ENCODE measurements around the gene ATG16L2.
"Not testable (repeated sequence)": the region's sequence is repeated elsewhere in the genome, so short reads cannot be mapped to it uniquely, and the experiment has no call there.

The ATG16L2 gene

GRCh38 chr11:72850832-72851231 lies 36.6 kb downstream of the ATG16L2 start:
- no peak for DNase-seq

- no peak for DNase-seq
Observed at GRCh38 chr11:72851726-72852125, 37.5 kb downstream of the ATG16L2 start.

- DNase-seq = no peak
Observed at GRCh38 chr11:72856065-72856464, 41.9 kb downstream of the ATG16L2 start.

GRCh38 chr11:72856551-72857345 lies 42.5 kb downstream of the ATG16L2 start:
- DNase-seq = no peak

GRCh38 chr11:72858267-72858666 lies 44.1 kb downstream of the ATG16L2 start:
- not testable (repeated sequence) for DNase-seq

- DNase-seq = no peak
Observed at GRCh38 chr11:72859126-72859525, 44.9 kb downstream of the ATG16L2 start.

GRCh38 chr11:72860010-72860409 lies 45.8 kb downstream of the ATG16L2 start:
- no peak for DNase-seq

GRCh38 chr11:72860592-72860991 lies 46.4 kb downstream of the ATG16L2 start:
- no peak for DNase-seq

- DNase-seq = no peak
Observed at GRCh38 chr11:72863091-72863490, 48.9 kb downstream of the ATG16L2 start.

- no peak for DNase-seq
Observed at GRCh38 chr11:72863916-72864315, 49.7 kb downstream of the ATG16L2 start.

GRCh38 chr11:72864702-72865655 lies 50.8 kb downstream of the ATG16L2 start:
- no peak for DNase-seq

GRCh38 chr11:72867970-72868369 lies 53.8 kb downstream of the ATG16L2 start:
- no peak for DNase-seq

GRCh38 chr11:72869831-72870230 lies 55.6 kb downstream of the ATG16L2 start:
- no peak for DNase-seq

- DNase-seq = no peak
Observed at GRCh38 chr11:72871119-72871518, 56.9 kb downstream of the ATG16L2 start.

GRCh38 chr11:72872012-72872411 lies 57.8 kb downstream of the ATG16L2 start:
- no peak for DNase-seq

- no peak for DNase-seq
Observed at GRCh38 chr11:72875736-72876135, 61.5 kb downstream of the ATG16L2 start.

GRCh38 chr11:72876147-72876546 lies 61.9 kb downstream of the ATG16L2 start:
- no peak for DNase-seq

All from activated CD8-positive, alpha-beta memory T cell treated with anti-CD3 and anti-CD28 coated beads, Interleukin-2, amount 50 U/mL, for 4 hours (primary cell).